HepG2 (cell line): ENCODE data around the gene ZNF280A. TPM values are rescaled to one million over a fixed set of nuclear protein-coding genes. Genes with fewer than 3 reads are reported as not detected.

ENCODE experiments used
- ATAC-seq: fragments of 200-7000 bp; cut with Tn5 transposase; 3 replicates; pipeline ENCODE4 v1.9.1; 2020; ENCODE audit warnings: mild to moderate bottlenecking, moderate library complexity
- BruUV-seq: library from RNA; stranded (reverse); fragments of 400-500 nt; replicated peaks from 2 replicates; lab custom pipeline; 2021; lab: Mats Ljungman, UMichigan
- CTCF ChIA-PET: fragments of 300-600 bp; formaldehyde crosslinking; extraction: SDS; loops from one replicate; lab custom pipeline; 2021; ENCODE audit warnings: low total read pairs, inconsistent platforms, low intra/inter-chr PET ratio; lab: Yijun Ruan, JAX
- POLR2A ChIA-PET: fragments of 350-600 bp; sonication (Branson Sonifier 250); formaldehyde crosslinking; loops from one replicate; lab custom pipeline; 2020; ENCODE audit warnings: antibody characterized with exemption, inconsistent platforms; lab: Yijun Ruan, JAX
- DNase-seq: peaks from one replicate; pipeline ENCODE4 v3.0.0-alpha.2; 2015; ENCODE audit warnings: low spot score
- FAIRE-seq: peaks from 3 replicates; lab custom pipeline; 2011; peaks lifted over from hg19 to GRCh38; lab: Jason Lieb, UNC
- H2AFZ ChIP-seq: one replicate; pipeline ENCODE4 v1.6.1; 2011; ENCODE audit warnings: low read length, inconsistent platforms
- H3K27ac ChIP-seq: fragments of 300-600 bp; 3 replicates; pipeline ENCODE4 v1.8.0; 2011; ENCODE audit warnings: mixed run types, mild to moderate bottlenecking, mixed read lengths, low read length, inconsistent platforms; ENCODE audit not compliant: insufficient read depth; ENCODE audit errors: extremely low read length
- H3K27me3 ChIP-seq, 2 experiments: fragments of 200-600 bp in 1 of 2; 2 replicates in 1 of 2; 3 replicates in 1 of 2; pipeline versions ENCODE4 v1.6.0 to v1.8.0; 2011; ENCODE audit warnings: low read length in 2 of 2, mild to moderate bottlenecking in 2 of 2, moderate library complexity in 2 of 2, inconsistent platforms in 1 of 2; ENCODE audit not compliant: insufficient read depth in 2 of 2, control insufficient read depth in 1 of 2
- H3K36me3 ChIP-seq, 2 experiments: fragments of 200-600 bp in 1 of 2; replicated peaks in 1 of 2; 2 replicates in 1 of 2; 3 replicates in 1 of 2; pipeline versions ENCODE4 v1.5.1 to v1.8.0; 2011; ENCODE audit warnings: low read length in 2 of 2, inconsistent platforms in 1 of 2; ENCODE audit not compliant: insufficient read depth in 2 of 2, control insufficient read depth in 1 of 2
- H3K4me1 ChIP-seq: 2 replicates; pipeline ENCODE4 v1.5.1; 2012; ENCODE audit warnings: low read length, inconsistent platforms; ENCODE audit not compliant: insufficient read depth
- H3K4me2 ChIP-seq: 2 replicates; pipeline ENCODE4 v1.6.0; 2011; ENCODE audit warnings: low read depth, low read length, inconsistent platforms
- H3K4me3 ChIP-seq, 3 experiments: fragments of 200-600 bp in 1 of 3; sonication (generic), shearing (Covaris generic) in 1 of 3; replicated peaks in 1 of 3; 2 replicates each; pipeline ENCODE4 v1.5.1; 2011 to 2016; ENCODE audit warnings: low read length in 3 of 3, inconsistent platforms in 2 of 3, low read depth in 2 of 3, mild to moderate bottlenecking in 2 of 3, control low read depth in 1 of 3, mixed read lengths in 1 of 3; ENCODE audit not compliant: insufficient read depth in 1 of 3
- H3K79me2 ChIP-seq: one replicate; pipeline ENCODE4 v1.6.1; 2011; ENCODE audit warnings: low read length, inconsistent platforms; ENCODE audit not compliant: insufficient read depth
- H3K9ac ChIP-seq: 2 replicates; pipeline ENCODE4 v1.6.0; 2011; ENCODE audit warnings: mild to moderate bottlenecking, low read depth, low read length, inconsistent platforms; ENCODE audit not compliant: insufficient read depth
- H3K9me3 ChIP-seq: 2 replicates; pipeline ENCODE4 v1.5.1; 2012; ENCODE audit warnings: mild to moderate bottlenecking, low read length
- H4K20me1 ChIP-seq: 2 replicates; pipeline ENCODE4 v1.6.0; 2011; ENCODE audit warnings: inconsistent platforms, mild to moderate bottlenecking, low read length, moderate library complexity; ENCODE audit not compliant: insufficient read depth
- DR1 ChIP-seq: sonication (generic); formaldehyde crosslinking; IDR thresholded peaks from 2 replicates; pipeline ENCODE4 v1.8.0; 2021; ENCODE audit warnings: mild to moderate bottlenecking, missing genetic modification reagents, inconsistent platforms
- HNRNPK ChIP-seq: fragments of 200-400 bp; formaldehyde crosslinking; IDR thresholded peaks from 2 replicates; pipeline ENCODE4 v1.6.1; 2018; ENCODE audit warnings: low read length, low read depth, moderate library complexity, mild to moderate bottlenecking; ENCODE audit not compliant: poor library complexity, severe bottlenecking
- JARID2 ChIP-seq: sonication (generic); formaldehyde crosslinking; IDR thresholded peaks from 2 replicates; pipeline ENCODE4 v1.8.1; 2023; ENCODE audit warnings: missing genetic modification reagents, inconsistent platforms; ENCODE audit not compliant: insufficient replicate concordance
- KLF6 ChIP-seq: IDR thresholded peaks from 2 replicates; pipeline ENCODE4 v1.8.0; 2016; ENCODE audit warnings: missing biosample characterization, missing genetic modification reagents
- MYC ChIP-seq: sonication (generic); formaldehyde crosslinking; IDR thresholded peaks from 2 replicates; pipeline ENCODE4 v1.9.0; 2021; ENCODE audit warnings: missing genetic modification reagents, borderline replicate concordance
- NFE2L2 ChIP-seq: fragments of 150-350 bp; IDR thresholded peaks from 2 replicates; pipeline ENCODE4 v1.6.1; 2014; ENCODE audit warnings: low read length
- RARG ChIP-seq: sonication (generic); formaldehyde crosslinking; IDR thresholded peaks from 2 replicates; pipeline ENCODE4 v1.4.0; 2020; ENCODE audit warnings: low read depth, mild to moderate bottlenecking, missing genetic modification reagents
- SP2 ChIP-seq: sonication (generic); formaldehyde crosslinking; IDR thresholded peaks from 2 replicates; pipeline ENCODE4 v1.5.1; 2020; ENCODE audit warnings: mild to moderate bottlenecking, missing genetic modification reagents
- U2AF1 ChIP-seq: fragments of 200-400 bp; formaldehyde crosslinking; optimal IDR thresholded peaks from 2 replicates; pipeline ENCODE3; 2017; ENCODE audit warnings: mild to moderate bottlenecking, low read depth, low read length
- ZMAT3 ChIP-seq: sonication (generic); formaldehyde crosslinking; conservative IDR thresholded peaks from 2 replicates; pipeline ENCODE4 v1.7.0; 2021; ENCODE audit warnings: missing genetic modification reagents
- ZNF230 ChIP-seq: sonication (generic); formaldehyde crosslinking; IDR thresholded peaks from 2 replicates; pipeline ENCODE4 v1.4.0; 2020; ENCODE audit warnings: mild to moderate bottlenecking, missing genetic modification reagents
- ZNF367 ChIP-seq: sonication (generic); formaldehyde crosslinking; IDR thresholded peaks from 2 replicates; pipeline ENCODE4 v1.4.0; 2020; ENCODE audit warnings: missing genetic modification reagents, borderline replicate concordance
- ZNF451 ChIP-seq: sonication (generic); formaldehyde crosslinking; IDR thresholded peaks from 2 replicates; pipeline ENCODE4 v1.5.0; 2020; ENCODE audit warnings: mild to moderate bottlenecking, missing genetic modification reagents
- ZNF556 ChIP-seq: sonication (generic); formaldehyde crosslinking; IDR thresholded peaks from 2 replicates; pipeline ENCODE4 v1.4.0; 2020; ENCODE audit warnings: mild to moderate bottlenecking, missing genetic modification reagents, borderline replicate concordance
- ZNF788 ChIP-seq: sonication (generic); formaldehyde crosslinking; IDR thresholded peaks from 2 replicates; pipeline ENCODE4 v1.5.0; 2020; ENCODE audit warnings: mild to moderate bottlenecking, missing genetic modification reagents, borderline replicate concordance
- WGBS: methylation state at CpG from one replicate; pipeline ENCODE4 v1.1.6; 2017; ENCODE audit warnings: low lambda C conversion rate; 5-methylcytosine and 5-hydroxymethylcytosine counted together
- in situ Hi-C: cut with HindIII; loops from 2 replicates; pipeline ENCODE4 v1.10.0; 2017; ENCODE audit warnings: low pct_unique_long_range_greater_than_20kb; ENCODE audit not compliant: extremely low pct_ligation_motif_present
- intact Hi-C: fragments of 100-400 bp; cut with micrococcal nuclease; formaldehyde crosslinking; loops from one replicate; pipeline ENCODE4 v1.10.0; 2022; ENCODE audit not compliant: unreplicated experiment
- polyA plus RNA-seq, 8 experiments: library from polyadenylated mRNA; depleted of rRNA in 3 of 8; stranded (reverse) in 7 of 8; unstranded in 1 of 8; fragments of >200 nt; fragmentation: Illumina TruSeq in 4 of 8; extraction: Trizol in 4 of 8; gene quantifications; 2 replicates each; pipeline versions ENCODE4 v1.2.1 to v1.2.3, GENCODE V29; 2011 to 2016; ENCODE audit warnings: low read depth in 4 of 8, missing spikeins in 1 of 8, mixed read lengths in 1 of 8; ENCODE audit not compliant: insufficient read depth in 1 of 8
- total RNA-seq, 5 experiments: library from RNA; depleted of rRNA; stranded (reverse); fragments of >200 nt; fragmentation: Illumina TruSeq; extraction: Trizol; gene quantifications; 2 replicates each; pipeline ENCODE4 v1.2.3, GENCODE V29; 2016; ENCODE audit warnings: low read depth in 1 of 5
- TF ChIP-seq, protein P1 (sequence below): sonication (generic); formaldehyde crosslinking; IDR thresholded peaks from 2 replicates; pipeline ENCODE4 v1.5.1; 2020; ENCODE audit warnings: mild to moderate bottlenecking, missing genetic modification reagents, moderate library complexity
- TF ChIP-seq, protein P2 (sequence below): conservative IDR thresholded peaks from 2 replicates; pipeline ENCODE4 v1.6.1; 2018; ENCODE audit warnings: missing genetic modification reagents

Gene ZNF280A
- total and polyA plus RNA-seq, 2 of the 13 experiments (the other 11 are each of a cell fraction or from before 2014, with no cell fraction given), result 1.4 to 2.9 TPM

DNA sequence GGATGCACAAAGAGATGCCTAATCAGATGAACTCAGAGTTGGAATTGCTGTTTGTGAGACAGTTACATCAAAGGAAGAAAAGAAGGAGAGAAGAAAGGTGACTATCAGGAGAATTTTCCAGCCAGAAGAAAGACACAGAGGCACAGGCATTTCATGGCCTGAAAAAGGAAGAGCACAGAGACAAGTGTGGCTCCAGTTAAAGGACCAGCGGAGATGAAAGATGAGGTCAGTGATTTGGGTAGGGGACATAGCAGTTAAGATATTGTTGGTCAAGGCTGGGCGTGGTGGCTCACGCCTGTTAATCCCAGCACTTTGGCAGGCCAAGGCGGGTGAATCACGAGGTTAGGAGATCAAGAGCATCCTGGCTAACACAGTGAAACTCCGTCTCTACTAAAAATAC lies 3.4 kb upstream of the ZNF280A start:
- no peak for FAIRE-seq
- BruUV-seq, result no TSS peak
- Histone ChIP-seq H4K20me1 (no peaks in the 10 kb centered on the region), H3K4me2 (no peak overlapping the region), H3K36me3 (no peaks in the 10 kb centered on the region), H3K27me3 (peaks cover 0 to 9% of the 10 kb centered on the region in 2 experiments; a peak in 2 of 5 replicates), H2AFZ (no peak overlapping the region), H3K27ac (no peak overlapping the region), H3K9ac (no peak overlapping the region), H3K4me1 (peaks cover 15% of the 10 kb centered on the region), H3K79me2 (no peaks in the 10 kb centered on the region), H3K9me3 (no peaks in the 10 kb centered on the region), H3K4me3 (no peak overlapping the region)
- intact Hi-C loops, result no loop called here
- DNase-seq, result no peak
- WGBS, result 62% methylated on average over 6 of the region's 6 CpGs
- in situ Hi-C loops, result no loop called here
- ATAC-seq, result no peak
- ChIA-PET POLR2A (no interaction called here), CTCF (no interaction called here)
- TF ChIP-seq, protein P1, sequence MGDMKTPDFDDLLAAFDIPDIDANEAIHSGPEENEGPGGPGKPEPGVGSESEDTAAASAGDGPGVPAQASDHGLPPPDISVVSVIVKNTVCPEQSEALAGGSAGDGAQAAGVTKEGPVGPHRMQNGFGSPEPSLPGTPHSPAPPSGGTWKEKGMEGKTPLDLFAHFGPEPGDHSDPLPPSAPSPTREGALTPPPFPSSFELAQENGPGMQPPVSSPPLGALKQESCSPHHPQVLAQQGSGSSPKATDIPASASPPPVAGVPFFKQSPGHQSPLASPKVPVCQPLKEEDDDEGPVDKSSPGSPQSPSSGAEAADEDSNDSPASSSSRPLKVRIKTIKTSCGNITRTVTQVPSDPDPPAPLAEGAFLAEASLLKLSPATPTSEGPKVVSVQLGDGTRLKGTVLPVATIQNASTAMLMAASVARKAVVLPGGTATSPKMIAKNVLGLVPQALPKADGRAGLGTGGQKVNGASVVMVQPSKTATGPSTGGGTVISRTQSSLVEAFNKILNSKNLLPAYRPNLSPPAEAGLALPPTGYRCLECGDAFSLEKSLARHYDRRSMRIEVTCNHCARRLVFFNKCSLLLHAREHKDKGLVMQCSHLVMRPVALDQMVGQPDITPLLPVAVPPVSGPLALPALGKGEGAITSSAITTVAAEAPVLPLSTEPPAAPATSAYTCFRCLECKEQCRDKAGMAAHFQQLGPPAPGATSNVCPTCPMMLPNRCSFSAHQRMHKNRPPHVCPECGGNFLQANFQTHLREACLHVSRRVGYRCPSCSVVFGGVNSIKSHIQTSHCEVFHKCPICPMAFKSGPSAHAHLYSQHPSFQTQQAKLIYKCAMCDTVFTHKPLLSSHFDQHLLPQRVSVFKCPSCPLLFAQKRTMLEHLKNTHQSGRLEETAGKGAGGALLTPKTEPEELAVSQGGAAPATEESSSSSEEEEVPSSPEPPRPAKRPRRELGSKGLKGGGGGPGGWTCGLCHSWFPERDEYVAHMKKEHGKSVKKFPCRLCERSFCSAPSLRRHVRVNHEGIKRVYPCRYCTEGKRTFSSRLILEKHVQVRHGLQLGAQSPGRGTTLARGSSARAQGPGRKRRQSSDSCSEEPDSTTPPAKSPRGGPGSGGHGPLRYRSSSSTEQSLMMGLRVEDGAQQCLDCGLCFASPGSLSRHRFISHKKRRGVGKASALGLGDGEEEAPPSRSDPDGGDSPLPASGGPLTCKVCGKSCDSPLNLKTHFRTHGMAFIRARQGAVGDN (CRISPR knock-in tag), result no peak
- TF ChIP-seq MYC (CRISPR knock-in tag), result no peak
- TF ChIP-seq, protein P2, sequence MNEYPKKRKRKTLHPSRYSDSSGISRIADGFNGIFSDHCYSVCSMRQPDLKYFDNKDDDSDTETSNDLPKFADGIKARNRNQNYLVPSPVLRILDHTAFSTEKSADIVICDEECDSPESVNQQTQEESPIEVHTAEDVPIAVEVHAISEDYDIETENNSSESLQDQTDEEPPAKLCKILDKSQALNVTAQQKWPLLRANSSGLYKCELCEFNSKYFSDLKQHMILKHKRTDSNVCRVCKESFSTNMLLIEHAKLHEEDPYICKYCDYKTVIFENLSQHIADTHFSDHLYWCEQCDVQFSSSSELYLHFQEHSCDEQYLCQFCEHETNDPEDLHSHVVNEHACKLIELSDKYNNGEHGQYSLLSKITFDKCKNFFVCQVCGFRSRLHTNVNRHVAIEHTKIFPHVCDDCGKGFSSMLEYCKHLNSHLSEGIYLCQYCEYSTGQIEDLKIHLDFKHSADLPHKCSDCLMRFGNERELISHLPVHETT, result no peak
- no peak for TF ChIP-seq ZNF788 (CRISPR knock-in tag)
- no peak for TF ChIP-seq ZNF451
- no peak for TF ChIP-seq U2AF1
- no peak for TF ChIP-seq RARG
- TF ChIP-seq ZNF367 (CRISPR knock-in tag), result no peak
- TF ChIP-seq KLF6 (CRISPR knock-in tag), result no peak
- TF ChIP-seq HNRNPK, result no peak
- TF ChIP-seq SP2, result no peak
- TF ChIP-seq JARID2 (CRISPR knock-in tag), result no peak
- no peak for TF ChIP-seq ZMAT3 (CRISPR knock-in tag)
- TF ChIP-seq NFE2L2, result no peak
- TF ChIP-seq ZNF556 (CRISPR knock-in tag), result no peak
- TF ChIP-seq DR1 (CRISPR knock-in tag), result no peak
- TF ChIP-seq ZNF230 (CRISPR knock-in tag), result no peak
